NCI-H524 (cell line): Measurements from ENCODE around the gene RNF183.

Experiments used
- DNase-seq, 2 experiments: peaks; one replicate each; lab custom pipeline; 2025; lab: John Stamatoyannopoulos, UW

RNF183 gene

GRCh38 chr9:113302792-113303418 lies at the start of gene RNF183:
Gene RNF183 (minus strand): TSS chr9:113303376. CDS start chr9:113298184, 5,192 bp downstream.
- no peak for DNase-seq

- DNase-seq = no peak
Measured at GRCh38 chr9:113352411-113352810, 49.2 kb upstream of the RNF183 start.

GRCh38 chr9:113352006-113352405 lies 48.8 kb upstream of the RNF183 start:
- DNase-seq = no peak

GRCh38 chr9:113350937-113351336 lies 47.8 kb upstream of the RNF183 start:
- DNase-seq = no peak

- DNase-seq = peak in 1 of 2 experiments; percentile 38
Measured at GRCh38 chr9:113350107-113350661, 47.0 kb upstream of the RNF183 start.

GRCh38 chr9:113349445-113350094 lies 46.4 kb upstream of the RNF183 start, which contains the start of gene BSPRY:
Gene BSPRY (plus strand): TSS chr9:113349541. CDS start chr9:113349580, 39 bp downstream.
- no peak for DNase-seq

GRCh38 chr9:113349066-113349444 lies 45.9 kb upstream of the RNF183 start:
- DNase-seq = no peak

- no peak for DNase-seq
Measured at GRCh38 chr9:113348437-113348836, 45.3 kb upstream of the RNF183 start.

GRCh38 chr9:113345671-113346070 lies 42.5 kb upstream of the RNF183 start:
- DNase-seq = no peak

GRCh38 chr9:113345190-113345589 lies 42.0 kb upstream of the RNF183 start:
- no peak for DNase-seq

GRCh38 chr9:113343732-113344231 lies 40.6 kb upstream of the RNF183 start:
- DNase-seq = peak; percentile 91 to 95

- no peak for DNase-seq
Measured at GRCh38 chr9:113341712-113342410, 38.7 kb upstream of the RNF183 start.

GRCh38 chr9:113340011-113340699 lies 37.0 kb upstream of the RNF183 start, which contains the start of gene WDR31:
Gene WDR31 (minus strand): TSS chr9:113340275. CDS start chr9:113332022, 8,253 bp downstream.
- peak; percentile 82 to 89 for DNase-seq

- DNase-seq = no peak
Measured at GRCh38 chr9:113337714-113338113, 34.5 kb upstream of the RNF183 start.

- DNase-seq = no peak
Measured at GRCh38 chr9:113331780-113332179, 28.6 kb upstream of the RNF183 start.

- DNase-seq = no peak
Measured at GRCh38 chr9:113328045-113328782, 25.0 kb upstream of the RNF183 start.

- DNase-seq = no peak
Measured at GRCh38 chr9:113326230-113326629, 23.1 kb upstream of the RNF183 start.

- no peak for DNase-seq
Measured at GRCh38 chr9:113322671-113323070, 19.5 kb upstream of the RNF183 start.

GRCh38 chr9:113320051-113320450 lies 16.9 kb upstream of the RNF183 start:
- DNase-seq = no peak

GRCh38 chr9:113319054-113319453 lies 15.9 kb upstream of the RNF183 start:
- DNase-seq = no peak

- DNase-seq = no peak
Measured at GRCh38 chr9:113317777-113318176, 14.6 kb upstream of the RNF183 start.
